GM19099 (cell line): Measurements from ENCODE around the gene AEBP2.

Source experiments
- POLR2A ChIP-seq: IDR thresholded peaks from 3 replicates; pipeline ENCODE4 v1.6.1; 2011; ENCODE audit warnings: low read depth; ENCODE audit not compliant: insufficient read length; ENCODE audit errors: extremely low read depth

AEBP2 gene

DNA sequence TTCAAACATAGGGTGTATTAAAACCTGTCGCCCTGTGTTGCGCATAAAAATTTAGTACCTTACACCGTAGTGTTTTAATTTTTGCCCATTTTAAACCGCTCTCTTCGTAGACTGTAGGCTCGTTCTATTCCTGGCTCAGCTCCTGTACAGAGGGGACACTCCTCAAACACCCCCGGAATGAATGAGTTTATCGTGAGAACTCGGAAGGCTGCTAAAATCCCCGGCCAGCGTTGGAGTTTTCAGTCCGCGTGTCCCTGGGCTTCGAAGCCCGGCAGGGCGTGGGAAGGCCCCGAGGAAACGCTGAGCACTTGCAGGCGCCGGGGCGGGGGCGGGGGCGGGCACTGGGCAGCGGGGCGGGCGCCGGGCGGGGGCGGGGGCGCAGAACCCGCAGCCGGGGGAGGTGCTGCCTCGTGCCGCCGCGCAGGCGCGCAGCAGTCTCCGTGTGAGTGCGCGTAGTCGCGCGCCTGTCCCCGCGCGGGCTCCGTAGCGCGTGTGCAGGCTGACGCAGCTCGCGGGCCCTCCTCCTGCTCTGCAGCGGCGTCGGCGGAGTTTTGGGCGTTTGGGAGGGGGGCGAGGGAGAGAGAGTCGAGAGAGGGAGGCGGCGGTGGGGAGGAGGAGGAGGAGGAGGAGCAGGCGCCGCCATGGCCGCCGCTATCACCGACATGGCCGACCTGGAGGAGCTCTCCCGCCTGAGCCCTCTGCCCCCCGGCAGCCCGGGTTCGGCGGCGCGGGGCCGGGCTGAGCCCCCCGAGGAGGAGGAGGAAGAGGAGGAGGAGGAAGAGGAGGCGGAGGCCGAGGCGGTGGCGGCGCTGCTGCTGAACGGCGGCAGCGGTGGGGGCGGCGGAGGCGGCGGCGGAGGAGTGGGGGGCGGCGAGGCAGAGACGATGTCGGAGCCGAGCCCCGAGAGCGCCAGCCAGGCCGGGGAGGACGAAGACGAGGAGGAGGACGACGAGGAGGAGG is at the start of gene AEBP2:
AEBP2 (plus strand) TSS at position 434 of the 960 bp plus-strand sequence; CDS start at position 642, 208 bp downstream.
- TF ChIP-seq POLR2A: peak; percentile 74

DNA sequence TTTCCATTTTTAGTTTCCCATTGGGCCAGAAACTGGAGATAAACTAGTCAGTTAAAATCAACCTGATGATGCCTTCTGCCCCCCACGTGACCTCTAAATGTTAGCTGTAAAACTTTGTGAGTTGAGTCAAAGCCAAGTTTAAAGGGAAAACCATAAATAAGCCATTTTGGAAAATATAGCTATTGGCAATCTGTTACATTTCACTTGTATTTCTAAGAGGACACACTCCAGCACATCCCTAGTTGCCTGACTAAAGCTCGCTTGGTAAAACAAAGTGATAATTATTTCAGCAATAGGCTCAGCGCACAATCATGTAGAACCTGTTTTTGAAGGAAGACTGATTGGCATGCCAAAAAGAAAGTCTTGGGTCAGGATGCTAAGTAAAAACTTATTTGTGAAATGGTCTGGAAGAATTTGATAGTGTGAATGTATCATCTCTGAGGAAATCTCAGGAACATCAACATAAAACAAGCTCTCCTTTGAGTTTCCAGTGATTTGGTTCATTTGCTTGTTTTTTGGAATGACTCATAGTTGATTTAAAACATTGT is 49.2 kb upstream of the AEBP2 start:
- TF ChIP-seq POLR2A: no peak

GRCh38 chr12:19394385-19394784 is 44.9 kb upstream of the AEBP2 start:
- TF ChIP-seq POLR2A: no peak

DNA sequence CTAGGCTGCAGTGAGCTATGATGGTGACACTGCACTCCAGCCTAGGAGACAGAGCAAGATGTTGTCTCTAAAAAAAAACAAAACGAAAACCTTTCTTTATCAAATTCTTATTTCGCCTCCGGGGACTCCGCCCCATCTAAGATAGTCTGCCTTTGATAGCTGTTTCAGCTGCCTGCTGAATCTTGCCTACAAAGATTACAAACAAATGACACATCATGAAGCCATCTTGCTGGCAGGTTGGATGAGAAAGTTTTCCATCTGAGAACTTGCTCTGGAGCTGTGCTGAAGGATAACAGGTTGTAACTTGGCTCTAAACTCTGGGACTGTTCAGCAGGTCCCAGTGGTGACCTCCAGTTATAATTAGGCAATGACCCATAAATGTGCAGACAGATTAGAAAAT is 41.8 kb upstream of the AEBP2 start:
- TF ChIP-seq POLR2A: no peak

DNA sequence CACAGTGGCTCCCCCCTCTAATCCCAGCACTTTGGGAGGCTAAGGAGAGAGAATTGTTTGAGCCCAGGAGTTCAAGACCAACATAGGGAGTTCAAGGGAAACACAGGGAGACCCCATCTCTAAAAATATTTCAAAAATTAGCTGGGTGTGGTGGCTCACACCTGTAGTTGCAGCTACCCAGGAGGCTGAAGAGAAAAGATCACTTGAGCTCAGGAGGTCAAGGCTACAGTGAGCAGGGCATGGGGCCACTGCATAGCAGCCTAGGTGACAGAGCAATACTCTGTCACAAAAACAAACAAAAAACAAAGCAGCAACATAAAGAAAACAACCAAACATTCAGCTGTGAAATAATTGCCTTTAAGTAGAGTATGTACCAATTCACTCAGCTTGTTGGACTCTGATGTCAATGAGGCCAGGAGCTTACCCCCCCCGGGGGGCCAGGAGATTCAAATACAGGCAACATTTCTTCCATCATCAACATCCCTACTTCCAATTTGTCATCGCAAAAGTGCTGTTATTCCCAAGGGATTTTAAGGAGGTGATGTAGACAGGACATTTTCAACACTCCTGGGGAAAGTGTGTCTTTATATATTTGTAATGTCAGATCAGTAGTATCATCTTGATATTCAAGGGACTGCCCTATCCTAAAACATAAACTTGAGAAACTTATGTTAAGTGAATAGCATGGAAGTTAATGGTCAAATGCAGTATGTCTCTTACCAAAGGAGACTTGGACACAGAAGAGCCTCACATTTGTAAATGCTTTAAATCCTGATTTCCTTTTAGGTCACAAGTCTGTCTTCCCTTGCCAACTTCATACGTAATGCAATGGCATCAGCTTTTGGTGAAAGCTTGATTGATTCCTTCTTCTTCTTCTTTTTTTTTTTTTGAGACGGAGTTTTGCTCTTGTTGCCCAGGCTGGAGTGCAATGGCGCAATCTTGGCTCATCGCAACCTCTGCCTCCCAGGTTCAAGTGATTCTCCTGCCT is 40.6 kb upstream of the AEBP2 start:
- no peak for TF ChIP-seq POLR2A

DNA sequence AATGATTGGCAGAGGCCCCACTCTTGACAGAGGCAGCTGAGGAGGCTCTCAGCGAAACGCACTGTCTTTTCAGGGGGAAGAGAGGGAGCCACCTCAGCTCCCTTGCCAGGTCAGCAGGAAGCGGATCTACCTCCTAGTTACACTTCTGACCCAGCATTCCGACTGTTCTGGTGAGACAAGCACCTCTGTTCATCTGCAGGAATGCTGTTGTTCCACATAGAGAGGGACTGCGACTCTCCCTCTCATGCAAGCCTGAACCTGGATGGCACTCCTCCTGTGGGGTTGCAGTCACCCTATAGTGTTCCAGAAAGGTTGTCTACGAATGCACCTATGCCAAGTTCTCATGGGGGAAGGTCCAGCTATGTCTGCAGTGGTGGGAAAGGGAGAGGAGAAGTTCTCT is 37.1 kb upstream of the AEBP2 start:
- TF ChIP-seq POLR2A: no peak

- no peak for TF ChIP-seq POLR2A
Measured at GRCh38 chr12:19402743-19403431, 36.4 kb upstream of the AEBP2 start.

- no peak for TF ChIP-seq POLR2A
Measured at GRCh38 chr12:19404242-19404880, 34.9 kb upstream of the AEBP2 start.

DNA sequence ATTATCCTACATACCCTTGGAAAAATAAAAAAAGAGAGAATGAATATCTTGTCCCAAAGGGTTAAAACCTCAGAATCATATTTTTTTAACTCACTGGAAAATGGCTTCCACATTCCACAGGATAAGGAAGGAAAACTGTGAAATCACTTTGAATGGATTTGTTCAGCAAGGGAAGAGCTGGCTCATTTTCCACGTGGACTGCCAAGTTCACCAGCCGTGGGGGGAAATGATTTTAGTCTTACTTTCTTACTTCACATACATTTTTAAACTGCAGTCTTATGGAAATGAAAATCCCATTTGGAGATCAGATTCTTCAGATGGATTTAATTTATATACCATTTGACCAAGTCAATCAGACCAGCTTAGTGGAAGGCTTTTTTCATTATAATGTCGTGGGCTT is 29.9 kb upstream of the AEBP2 start:
- no peak for TF ChIP-seq POLR2A

DNA sequence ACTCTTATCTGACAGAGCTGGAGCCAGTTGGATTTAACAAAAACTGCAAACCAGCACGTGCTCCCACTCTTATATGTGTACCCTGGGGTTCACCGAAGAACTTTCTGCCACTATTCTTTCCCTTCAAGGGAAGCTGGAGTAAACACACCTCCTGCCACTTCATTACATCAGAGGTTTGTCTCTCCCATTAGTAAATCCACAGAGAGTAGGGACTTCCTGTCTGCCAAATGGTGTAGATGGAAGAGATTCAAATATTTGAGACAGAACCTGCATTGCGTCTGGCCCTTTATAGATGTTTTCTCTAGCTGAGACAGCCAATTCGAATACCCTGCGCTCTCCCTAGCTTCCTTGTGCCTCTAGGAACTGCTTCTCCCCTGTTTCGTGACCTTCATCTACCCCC is 29.1 kb upstream of the AEBP2 start:
- TF ChIP-seq POLR2A: no peak

DNA sequence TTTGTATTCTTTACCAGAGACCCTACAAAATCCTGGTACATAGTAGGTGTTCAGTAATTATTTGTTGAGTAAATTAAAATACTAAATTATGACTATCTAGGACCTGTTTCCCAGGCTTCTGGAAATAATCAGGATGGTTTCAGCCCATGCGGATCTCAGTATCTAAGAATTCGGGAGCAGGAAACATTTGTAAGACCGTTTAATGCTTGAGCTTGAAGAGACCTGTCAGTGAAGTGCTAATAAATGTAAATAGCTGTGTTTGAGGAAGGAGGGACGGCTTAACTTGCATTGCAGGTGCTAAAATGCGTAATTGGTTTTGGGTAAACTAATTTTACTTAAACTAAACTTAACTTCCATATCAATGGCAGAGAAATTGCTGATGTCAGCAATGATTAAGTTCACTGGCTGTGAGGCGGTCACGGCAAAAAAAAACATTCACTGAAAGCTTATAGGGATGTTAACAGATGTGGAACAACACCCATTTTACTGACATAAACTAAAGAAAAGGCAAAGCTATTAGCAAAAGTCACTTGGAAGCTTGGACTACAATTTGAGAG is 28.6 kb upstream of the AEBP2 start:
- TF ChIP-seq POLR2A: no peak

GRCh38 chr12:19411234-19412204 is 27.8 kb upstream of the AEBP2 start:
- no peak for TF ChIP-seq POLR2A

DNA sequence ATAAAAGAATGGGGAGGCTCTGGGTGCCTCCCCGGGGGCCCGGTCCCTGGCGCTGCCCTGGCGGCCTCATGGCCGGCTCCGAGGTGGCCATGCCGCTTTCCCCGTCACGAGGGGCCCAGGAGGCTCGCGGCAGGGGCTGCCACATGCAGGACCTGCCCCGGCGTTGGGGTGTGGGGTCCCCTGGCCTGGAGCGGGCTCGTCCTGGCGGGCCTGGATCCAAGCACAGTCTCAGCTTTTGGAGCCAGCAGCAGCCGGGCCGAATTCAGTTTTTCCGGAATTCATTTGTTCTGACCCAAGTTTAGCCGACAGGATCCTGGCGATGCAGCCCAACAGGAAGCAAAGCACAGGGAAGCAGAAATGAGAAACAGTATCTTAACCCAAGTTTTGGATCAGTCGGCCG is 26.4 kb upstream of the AEBP2 start:
- TF ChIP-seq POLR2A: no peak
